Prostate gland (tissue), 2 donors: ENCODE data around the gene NOX5.

Experiments used
- POLR2A ChIP-seq: fragments of 450-650 bp; IDR thresholded peaks from one replicate; pipeline ENCODE4 v1.6.1; 2016; ENCODE audit warnings: antibody characterized with exemption, mild to moderate bottlenecking
- TF ChIP-seq, protein P1 (sequence below), 4 experiments: fragments of 200-600 bp in 2 of 4; fragments of 450-650 bp in 2 of 4; sonication (generic) in 2 of 4; IDR thresholded peaks; 1 replicate in 3 of 4; 2 replicates in 1 of 4; pipeline ENCODE4 v1.5.1; 2016 to 2019; ENCODE audit warnings: antibody characterized with exemption in 4 of 4, mild to moderate bottlenecking in 2 of 4, moderate library complexity in 2 of 4

DNA sequence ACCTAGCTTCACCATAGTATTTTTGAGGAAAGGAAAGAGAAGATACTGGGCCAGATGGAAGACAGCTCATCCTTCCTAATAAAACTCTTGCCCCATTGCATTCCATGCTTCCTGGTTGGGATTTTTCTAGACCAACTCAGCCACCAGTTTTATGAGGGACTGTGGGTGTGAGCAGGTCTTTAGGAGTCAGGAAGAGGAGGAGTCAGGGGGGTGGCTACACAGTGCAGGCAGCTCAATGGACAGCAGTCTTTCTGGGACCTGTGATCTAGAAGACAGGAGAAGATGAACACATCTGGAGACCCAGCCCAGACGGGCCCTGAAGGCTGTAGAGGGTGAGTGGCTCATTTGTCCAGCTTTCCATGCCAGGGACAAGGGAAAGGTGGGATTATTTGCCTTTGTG lies at the start of gene NOX5:
- TF ChIP-seq, protein P1, sequence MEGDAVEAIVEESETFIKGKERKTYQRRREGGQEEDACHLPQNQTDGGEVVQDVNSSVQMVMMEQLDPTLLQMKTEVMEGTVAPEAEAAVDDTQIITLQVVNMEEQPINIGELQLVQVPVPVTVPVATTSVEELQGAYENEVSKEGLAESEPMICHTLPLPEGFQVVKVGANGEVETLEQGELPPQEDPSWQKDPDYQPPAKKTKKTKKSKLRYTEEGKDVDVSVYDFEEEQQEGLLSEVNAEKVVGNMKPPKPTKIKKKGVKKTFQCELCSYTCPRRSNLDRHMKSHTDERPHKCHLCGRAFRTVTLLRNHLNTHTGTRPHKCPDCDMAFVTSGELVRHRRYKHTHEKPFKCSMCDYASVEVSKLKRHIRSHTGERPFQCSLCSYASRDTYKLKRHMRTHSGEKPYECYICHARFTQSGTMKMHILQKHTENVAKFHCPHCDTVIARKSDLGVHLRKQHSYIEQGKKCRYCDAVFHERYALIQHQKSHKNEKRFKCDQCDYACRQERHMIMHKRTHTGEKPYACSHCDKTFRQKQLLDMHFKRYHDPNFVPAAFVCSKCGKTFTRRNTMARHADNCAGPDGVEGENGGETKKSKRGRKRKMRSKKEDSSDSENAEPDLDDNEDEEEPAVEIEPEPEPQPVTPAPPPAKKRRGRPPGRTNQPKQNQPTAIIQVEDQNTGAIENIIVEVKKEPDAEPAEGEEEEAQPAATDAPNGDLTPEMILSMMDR (IDR thresholded peaks at IDR 0.05): no peak
- no peak for TF ChIP-seq POLR2A
